WERI-Rb-1 (cell line): ENCODE data around the gene ISLR2.
"Not testable (repeated sequence)": the region's sequence is repeated elsewhere in the genome, so short reads cannot be mapped to it uniquely, and the experiment has no call there.

Experiments used
- DNase-seq: peaks from one replicate; pipeline ENCODE4 v3.0.0-alpha.2; 2020
- H3K27ac ChIP-seq: fragments of 250-450 bp; sonication (Bioruptor Pico); 2 replicates; pipeline ENCODE4 v1.5.1; 2020; ENCODE audit warnings: mild to moderate bottlenecking, moderate library complexity
- H3K27me3 ChIP-seq: fragments of 250-450 bp; sonication (Bioruptor Pico); 2 replicates; pipeline ENCODE4 v1.5.1; 2021; ENCODE audit warnings: mild to moderate bottlenecking, low read depth, moderate library complexity; ENCODE audit not compliant: insufficient read depth, severe bottlenecking
- H3K36me3 ChIP-seq: fragments of 250-450 bp; sonication (Bioruptor Pico); 2 replicates; pipeline ENCODE4 v1.5.1; 2020; ENCODE audit warnings: mild to moderate bottlenecking, moderate library complexity
- H3K4me3 ChIP-seq: 2 replicates; pipeline ENCODE4 v1.5.1; 2011; ENCODE audit warnings: low read depth, mild to moderate bottlenecking, control low read depth, low read length
- H3K9me3 ChIP-seq: fragments of 250-450 bp; sonication (Bioruptor Pico); 2 replicates; pipeline ENCODE4 v1.5.1; 2021; ENCODE audit warnings: mild to moderate bottlenecking, moderate library complexity; ENCODE audit not compliant: severe bottlenecking
- TF ChIP-seq, protein P1 (sequence below): IDR thresholded peaks from 2 replicates; pipeline ENCODE4 v1.5.1; 2011; ENCODE audit warnings: low read depth, mild to moderate bottlenecking, control low read depth, inconsistent platforms, low read length

Gene ISLR2

DNA sequence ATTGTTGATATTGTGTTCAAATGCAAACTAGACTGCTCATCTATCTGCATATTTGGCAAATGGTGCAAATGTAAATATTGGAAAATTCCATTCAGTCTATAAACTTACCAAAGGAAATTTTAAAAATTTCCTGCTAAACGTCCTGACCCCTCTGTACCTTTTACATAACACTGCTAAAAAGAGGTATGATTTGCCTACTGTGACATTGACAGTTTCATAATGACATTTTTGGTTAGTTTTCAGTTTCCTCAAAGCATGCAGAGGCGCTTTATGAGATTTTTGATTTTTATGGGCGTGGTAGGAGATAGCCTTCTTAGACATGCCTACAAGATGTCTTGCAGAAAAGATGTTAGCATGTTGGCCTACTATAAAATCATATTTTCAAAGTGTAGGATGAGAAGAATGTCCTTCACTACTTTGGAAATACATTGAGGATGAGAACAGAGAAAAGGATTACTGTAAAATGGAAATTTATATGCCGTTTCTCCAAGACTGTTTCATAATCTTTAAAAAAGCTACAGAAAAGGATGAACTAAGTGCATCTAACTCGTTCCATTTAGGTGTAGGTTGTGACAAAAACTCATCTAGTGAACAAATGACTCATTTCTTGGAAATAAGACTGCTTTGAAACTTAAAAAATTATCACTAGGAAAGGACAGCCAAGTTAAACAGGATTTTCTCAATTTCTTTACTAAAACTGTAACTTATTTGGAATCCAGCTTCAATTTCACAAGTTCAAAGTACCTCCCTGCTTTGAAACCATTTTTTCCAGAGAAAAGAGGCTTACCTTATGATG lies 28.7 kb downstream of the ISLR2 start:
- TF ChIP-seq, protein P1, sequence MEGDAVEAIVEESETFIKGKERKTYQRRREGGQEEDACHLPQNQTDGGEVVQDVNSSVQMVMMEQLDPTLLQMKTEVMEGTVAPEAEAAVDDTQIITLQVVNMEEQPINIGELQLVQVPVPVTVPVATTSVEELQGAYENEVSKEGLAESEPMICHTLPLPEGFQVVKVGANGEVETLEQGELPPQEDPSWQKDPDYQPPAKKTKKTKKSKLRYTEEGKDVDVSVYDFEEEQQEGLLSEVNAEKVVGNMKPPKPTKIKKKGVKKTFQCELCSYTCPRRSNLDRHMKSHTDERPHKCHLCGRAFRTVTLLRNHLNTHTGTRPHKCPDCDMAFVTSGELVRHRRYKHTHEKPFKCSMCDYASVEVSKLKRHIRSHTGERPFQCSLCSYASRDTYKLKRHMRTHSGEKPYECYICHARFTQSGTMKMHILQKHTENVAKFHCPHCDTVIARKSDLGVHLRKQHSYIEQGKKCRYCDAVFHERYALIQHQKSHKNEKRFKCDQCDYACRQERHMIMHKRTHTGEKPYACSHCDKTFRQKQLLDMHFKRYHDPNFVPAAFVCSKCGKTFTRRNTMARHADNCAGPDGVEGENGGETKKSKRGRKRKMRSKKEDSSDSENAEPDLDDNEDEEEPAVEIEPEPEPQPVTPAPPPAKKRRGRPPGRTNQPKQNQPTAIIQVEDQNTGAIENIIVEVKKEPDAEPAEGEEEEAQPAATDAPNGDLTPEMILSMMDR, result no peak
- Histone ChIP-seq H3K27ac (no peak overlapping the region), H3K9me3 (no peaks in the 10 kb centered on the region), H3K4me3 (no peak overlapping the region), H3K36me3 (no peaks in the 10 kb centered on the region), H3K27me3 (no peaks in the 10 kb centered on the region)
- no peak for DNase-seq

DNA sequence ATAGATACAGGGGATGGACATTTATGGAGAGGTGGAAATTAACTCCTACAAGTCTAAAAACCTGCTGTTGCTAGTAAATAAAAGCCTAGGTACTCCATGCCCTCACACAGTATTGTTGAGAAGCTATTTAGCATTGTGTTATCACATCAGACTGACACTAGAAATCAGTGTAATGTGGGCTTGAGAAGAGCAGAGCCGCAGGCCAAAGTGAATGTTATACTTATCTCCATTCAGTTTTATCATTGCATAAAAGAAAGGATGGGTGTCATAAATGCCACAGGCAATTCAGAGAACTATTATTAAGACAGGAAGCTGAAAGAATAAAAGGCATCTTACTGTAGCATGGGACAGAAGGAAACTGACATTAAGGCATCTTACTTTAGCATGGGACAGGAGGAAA lies 29.4 kb downstream of the ISLR2 start:
- Histone ChIP-seq H3K27ac (no peak overlapping the region), H3K4me3 (no peak overlapping the region), H3K9me3 (no peaks in the 10 kb centered on the region), H3K36me3 (no peaks in the 10 kb centered on the region), H3K27me3 (no peaks in the 10 kb centered on the region)
- DNase-seq, result no peak
- TF ChIP-seq, protein P1, result no peak

DNA sequence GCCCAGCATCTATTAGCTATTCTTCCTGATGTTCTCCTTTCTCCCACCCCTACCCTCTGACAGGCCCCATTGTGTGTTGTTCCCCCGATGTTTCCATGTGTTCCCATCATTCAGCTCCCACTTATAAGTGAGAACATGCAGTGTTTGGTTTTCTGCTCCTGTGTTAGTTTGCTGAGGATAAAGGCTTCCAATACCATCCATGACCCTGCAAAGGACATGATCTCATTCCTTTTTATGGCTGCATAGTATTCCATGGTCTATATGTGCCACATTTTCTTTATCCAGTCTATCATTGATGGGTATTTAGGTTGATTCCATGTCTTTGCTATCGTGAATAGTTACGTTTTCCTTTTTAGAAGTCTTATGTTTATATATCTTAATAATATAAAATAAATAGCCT lies 30.0 kb downstream of the ISLR2 start:
- not testable (repeated sequence) for H3K36me3 ChIP-seq, DNase-seq, H3K27ac ChIP-seq, H3K27me3 ChIP-seq, H3K4me3 ChIP-seq, H3K9me3 ChIP-seq

DNA sequence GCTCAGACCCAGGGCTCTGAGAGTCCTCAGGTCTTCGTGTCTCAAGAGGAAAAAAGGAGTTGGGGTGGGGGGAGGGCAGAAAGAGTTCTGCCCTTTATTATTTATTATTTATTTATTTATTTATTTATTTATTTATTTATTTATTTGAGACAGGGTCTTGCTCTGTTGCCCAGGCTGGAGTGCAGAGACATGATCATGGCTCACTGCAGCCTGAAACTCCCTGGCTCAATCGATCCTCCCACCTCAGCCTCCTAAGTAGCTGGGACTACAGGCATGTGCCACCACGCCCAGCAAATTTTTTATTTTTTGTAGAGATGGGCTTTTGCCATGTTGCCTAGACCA lies 31.8 kb downstream of the ISLR2 start:
- H3K27me3 ChIP-seq, H3K36me3 ChIP-seq, H3K4me3 ChIP-seq, H3K27ac ChIP-seq, H3K9me3 ChIP-seq, DNase-seq: not testable (repeated sequence)

DNA sequence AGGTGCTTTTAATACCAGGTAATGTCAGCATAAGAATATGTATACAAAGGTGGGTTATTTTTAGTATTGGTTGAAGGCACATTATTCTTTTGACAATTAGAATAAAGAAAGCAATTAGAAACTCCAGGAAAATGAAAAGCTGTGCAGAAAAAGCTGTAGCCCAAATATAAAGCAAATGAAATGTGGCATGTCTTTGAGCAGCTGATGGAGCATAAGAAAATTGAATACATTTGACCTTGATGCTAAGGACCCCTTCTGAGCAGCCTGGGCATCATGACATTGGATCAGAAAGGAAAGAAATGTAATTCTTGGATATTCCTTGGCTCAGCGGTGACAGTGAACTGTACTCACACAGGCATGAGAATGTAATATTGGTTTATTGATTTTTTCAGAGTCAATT lies 35.1 kb downstream of the ISLR2 start:
- Histone ChIP-seq H3K36me3 (no peaks in the 10 kb centered on the region), H3K27ac (no peak overlapping the region), H3K4me3 (no peak overlapping the region), H3K27me3 (no peaks in the 10 kb centered on the region), H3K9me3 (no peaks in the 10 kb centered on the region)
- DNase-seq, result no peak
- TF ChIP-seq, protein P1, result no peak

DNA sequence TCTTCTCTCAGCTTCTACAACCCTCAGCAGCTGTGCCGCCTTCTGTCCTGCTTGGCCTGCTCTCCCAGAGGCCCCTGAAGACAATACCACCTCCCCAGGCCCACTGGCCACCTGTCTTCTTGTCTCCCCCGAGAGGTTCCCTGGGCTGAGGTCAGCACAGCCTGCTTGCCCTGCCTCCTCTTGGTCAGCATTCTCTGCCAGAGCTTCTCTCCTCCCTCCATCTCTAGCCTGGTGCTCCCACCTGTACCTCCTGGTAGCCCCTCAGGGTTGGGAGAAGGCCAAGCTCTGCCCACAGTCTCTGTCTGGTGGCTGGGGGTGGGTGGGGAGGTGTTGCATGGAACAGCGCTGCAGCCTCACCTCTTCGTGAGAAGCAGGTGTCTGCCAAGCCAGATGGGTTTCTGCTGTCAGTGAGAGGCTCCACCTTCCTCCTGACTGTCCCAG lies 37.5 kb downstream of the ISLR2 start:
- Histone ChIP-seq H3K9me3 (no peaks in the 10 kb centered on the region), H3K36me3 (no peaks in the 10 kb centered on the region), H3K27me3 (no peaks in the 10 kb centered on the region), H3K27ac (peak overlapping the region; percentile 72), H3K4me3 (no peak overlapping the region)
- peak; percentile 59 for DNase-seq
- TF ChIP-seq, protein P1, result no peak

DNA sequence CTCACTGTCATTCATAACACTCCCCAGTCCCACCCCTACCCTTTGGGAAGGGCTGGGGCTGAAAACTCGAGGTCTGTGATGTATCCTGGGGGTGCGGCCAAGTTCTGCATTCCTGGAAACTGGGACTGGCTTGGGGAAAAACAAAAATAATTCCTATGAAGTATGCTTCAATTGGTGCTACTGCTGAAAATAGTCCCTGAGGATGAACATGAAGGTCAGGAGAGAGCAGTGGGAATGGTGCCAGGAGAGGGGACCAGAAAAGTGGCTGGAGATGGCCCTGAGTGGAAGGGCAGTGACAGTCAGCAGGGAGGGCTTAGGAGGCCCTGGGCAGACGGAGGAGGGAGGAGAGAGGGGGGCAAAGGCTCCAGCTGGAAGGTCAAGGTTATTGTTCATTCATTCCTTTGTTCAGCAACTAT lies 38.3 kb downstream of the ISLR2 start:
- no peaks in the 10 kb centered on the region for H3K9me3 ChIP-seq
- no peaks in the 10 kb centered on the region for H3K36me3 ChIP-seq
- H3K4me3 ChIP-seq, result no peak overlapping the region
- H3K27me3 ChIP-seq, result no peaks in the 10 kb centered on the region
- peak overlapping the region; percentile 72 for H3K27ac ChIP-seq
- no peak for DNase-seq
- TF ChIP-seq, protein P1, result no peak
